Activated naive CD8-positive, alpha-beta T cell treated with anti-CD3 and anti-CD28 coated beads for 36 hours (primary cell): ENCODE data around the gene ARHGAP18. TPM values are rescaled to one million over a fixed set of nuclear protein-coding genes. Genes with fewer than 3 reads are reported as not detected.
"Not testable (repeated sequence)": the region's sequence is repeated elsewhere in the genome, so short reads cannot be mapped to it uniquely, and the experiment has no call there.

ENCODE experiments used
- DNase-seq: peaks from one replicate; pipeline ENCODE4 v3.0.0; 2021
- H3K27ac Mint-ChIP-seq: one replicate; pipeline ENCODE4 v1.8.0; 2022; ENCODE audit warnings: mild to moderate bottlenecking, moderate library complexity, mixed read lengths
- H3K27me3 Mint-ChIP-seq: one replicate; pipeline ENCODE4 v1.8.0; 2022; ENCODE audit warnings: mild to moderate bottlenecking, mixed read lengths
- H3K36me3 Mint-ChIP-seq: one replicate; pipeline ENCODE4 v1.8.0; 2021; ENCODE audit warnings: mild to moderate bottlenecking, mixed read lengths
- H3K4me1 Mint-ChIP-seq: one replicate; pipeline ENCODE4 v1.8.0; 2021; ENCODE audit warnings: mixed read lengths
- H3K4me3 Mint-ChIP-seq: one replicate; pipeline ENCODE4 v1.8.0; 2022; ENCODE audit warnings: mild to moderate bottlenecking, moderate library complexity, mixed read lengths
- H3K9me3 Mint-ChIP-seq: one replicate; pipeline ENCODE4 v1.8.0; 2022; ENCODE audit warnings: mixed read lengths
- total RNA-seq, 2 experiments: library from RNA; stranded (reverse); gene quantifications; one replicate each; pipeline ENCODE4 v1.2.3, GENCODE V29; 2021

The ARHGAP18 gene
- total RNA-seq, 2 experiments from 2014 or later, result 7.0 to 8.9 TPM

- Mint-ChIP-seq H3K9me3 (no peaks in the 10 kb centered on the region), H3K4me1 (peaks cover 3% of the 10 kb centered on the region), H3K27me3 (no peaks in the 10 kb centered on the region), H3K27ac (no peak overlapping the region), H3K36me3 (no peaks in the 10 kb centered on the region), H3K4me3 (no peak overlapping the region)
- DNase-seq, result no peak
Measured at GRCh38 chr6:129598244-129599187, 111.5 kb downstream of the ARHGAP18 start.

GRCh38 chr6:129597023-129597713 lies 112.8 kb downstream of the ARHGAP18 start:
- Mint-ChIP-seq H3K27ac (no peak overlapping the region), H3K36me3 (no peaks in the 10 kb centered on the region), H3K4me3 (no peak overlapping the region), H3K27me3 (no peaks in the 10 kb centered on the region), H3K4me1 (peaks cover 5% of the 10 kb centered on the region), H3K9me3 (no peaks in the 10 kb centered on the region)
- no peak for DNase-seq

GRCh38 chr6:129596522-129596921 lies 113.5 kb downstream of the ARHGAP18 start:
- peaks cover 5% of the 10 kb centered on the region for H3K4me1 Mint-ChIP-seq
- DNase-seq, result no peak
- H3K27me3 Mint-ChIP-seq, result no peaks in the 10 kb centered on the region
- no peaks in the 10 kb centered on the region for H3K36me3 Mint-ChIP-seq
- no peak overlapping the region for H3K27ac Mint-ChIP-seq
- no peaks in the 10 kb centered on the region for H3K9me3 Mint-ChIP-seq
- H3K4me3 Mint-ChIP-seq, result no peak overlapping the region

DNA sequence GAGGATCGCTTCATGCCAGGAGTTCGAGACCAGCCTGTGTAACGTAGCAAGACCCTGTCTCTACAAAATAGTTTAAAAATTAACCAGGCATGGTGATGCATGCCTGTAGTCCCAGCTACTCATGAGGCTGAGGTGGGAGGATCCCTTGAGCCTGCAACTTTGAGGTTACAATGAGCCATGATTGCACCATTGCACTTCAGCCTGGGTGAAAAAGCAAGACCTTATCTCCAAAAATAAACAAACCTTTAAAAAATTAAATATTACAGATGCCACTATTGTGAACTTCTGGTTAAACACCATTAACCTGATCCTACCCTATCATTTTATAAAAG lies 116.8 kb downstream of the ARHGAP18 start:
- no peak for DNase-seq
- no peak overlapping the region for H3K27ac Mint-ChIP-seq
- H3K9me3 Mint-ChIP-seq, result no peaks in the 10 kb centered on the region
- H3K27me3 Mint-ChIP-seq, result no peaks in the 10 kb centered on the region
- H3K4me3 Mint-ChIP-seq, result no peak overlapping the region
- no peaks in the 10 kb centered on the region for H3K36me3 Mint-ChIP-seq
- H3K4me1 Mint-ChIP-seq, result peaks cover 2% of the 10 kb centered on the region

DNA sequence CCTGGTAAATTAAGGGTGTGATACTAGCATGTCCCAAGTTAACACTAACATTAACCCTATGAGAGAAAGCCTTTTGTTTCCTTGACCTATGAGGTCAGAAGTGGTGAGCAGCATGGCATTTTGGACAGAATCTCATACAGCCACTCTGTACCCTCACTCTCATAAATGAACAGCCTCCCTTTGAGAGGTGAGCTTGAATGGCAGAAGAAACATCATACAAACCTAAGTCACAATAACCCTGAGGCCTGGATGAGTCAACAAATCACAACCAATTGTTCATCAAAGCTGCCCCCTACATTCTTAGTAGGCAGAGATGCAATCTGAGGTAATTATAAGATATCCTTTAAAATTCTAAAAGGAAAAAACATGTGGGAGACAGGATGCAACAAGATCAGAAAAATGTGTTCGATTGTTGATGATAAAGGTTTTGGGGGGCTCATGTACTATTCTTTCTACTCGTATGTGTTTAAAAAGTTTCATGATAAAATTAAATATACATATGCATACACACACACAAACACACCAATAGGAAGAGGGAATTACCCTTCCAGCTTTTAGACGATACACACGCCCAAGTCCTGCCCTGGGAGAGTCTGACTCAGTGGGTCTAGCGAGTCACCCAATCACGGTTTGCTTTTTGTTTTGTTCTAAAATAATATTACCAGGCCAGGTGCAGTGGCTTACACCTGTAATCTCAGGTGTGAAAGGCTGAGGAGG lies 117.3 kb downstream of the ARHGAP18 start:
- no peaks in the 10 kb centered on the region for H3K27me3 Mint-ChIP-seq
- H3K9me3 Mint-ChIP-seq, result peaks cover 2% of the 10 kb centered on the region
- peaks cover 2% of the 10 kb centered on the region for H3K4me1 Mint-ChIP-seq
- no peak overlapping the region for H3K27ac Mint-ChIP-seq
- H3K4me3 Mint-ChIP-seq, result no peak overlapping the region
- H3K36me3 Mint-ChIP-seq, result no peaks in the 10 kb centered on the region
- DNase-seq, result no peak

- Mint-ChIP-seq H3K27ac (no peak overlapping the region), H3K4me1 (peaks cover 2% of the 10 kb centered on the region), H3K36me3 (no peaks in the 10 kb centered on the region), H3K27me3 (no peaks in the 10 kb centered on the region), H3K4me3 (no peak overlapping the region), H3K9me3 (peaks cover 3% of the 10 kb centered on the region)
- DNase-seq, result no peak
Measured at GRCh38 chr6:129590408-129591022, 119.5 kb downstream of the ARHGAP18 start.

DNA sequence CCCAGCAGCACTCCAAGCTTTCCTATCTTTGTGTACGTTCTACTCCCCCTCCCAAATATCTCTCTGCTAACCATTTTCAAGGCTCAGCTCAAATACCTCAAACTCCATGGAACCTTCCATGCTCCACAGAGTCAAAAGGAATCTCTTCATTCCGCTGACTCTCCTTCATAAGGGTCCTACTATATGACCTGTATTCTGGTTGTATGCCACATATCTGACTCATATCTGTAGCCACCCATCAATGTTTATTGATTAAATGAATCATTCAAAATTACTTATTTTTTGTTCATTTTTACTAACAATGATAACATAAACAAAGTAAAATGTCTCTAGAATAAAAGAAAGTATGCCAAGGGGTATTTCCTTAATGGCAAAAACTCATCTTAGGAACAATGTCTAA lies 123.2 kb downstream of the ARHGAP18 start:
- H3K36me3 Mint-ChIP-seq, result no peaks in the 10 kb centered on the region
- no peaks in the 10 kb centered on the region for H3K27me3 Mint-ChIP-seq
- H3K4me1 Mint-ChIP-seq, result no peaks in the 10 kb centered on the region
- H3K27ac Mint-ChIP-seq, result no peak overlapping the region
- peaks cover 3% of the 10 kb centered on the region for H3K9me3 Mint-ChIP-seq
- no peak overlapping the region for H3K4me3 Mint-ChIP-seq
- no peak for DNase-seq

GRCh38 chr6:129583866-129584265 lies 126.1 kb downstream of the ARHGAP18 start:
- DNase-seq, result no peak
- Mint-ChIP-seq H3K27ac (no peak overlapping the region), H3K9me3 (peaks cover 3% of the 10 kb centered on the region), H3K27me3 (no peaks in the 10 kb centered on the region), H3K4me3 (no peak overlapping the region), H3K4me1 (no peaks in the 10 kb centered on the region), H3K36me3 (no peaks in the 10 kb centered on the region)

DNA sequence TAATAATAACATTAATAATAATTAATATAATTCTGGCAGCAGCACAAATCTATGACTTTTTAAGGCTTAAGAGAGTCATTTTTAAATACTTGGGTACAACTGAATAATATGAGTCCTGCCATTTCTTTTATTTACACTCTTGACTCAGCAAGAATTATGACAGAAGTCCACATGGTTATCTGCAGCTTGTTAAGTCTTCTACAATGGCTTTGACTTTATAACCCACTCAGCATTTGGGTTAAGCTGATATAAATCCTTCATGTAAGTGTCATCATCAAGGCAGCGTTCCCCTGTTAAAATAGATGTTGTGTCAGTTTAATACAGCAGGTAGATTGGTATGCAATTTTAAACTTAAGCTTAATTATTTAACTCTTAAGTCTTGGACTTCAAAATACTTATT lies 131.7 kb downstream of the ARHGAP18 start:
- Mint-ChIP-seq H3K36me3 (no peaks in the 10 kb centered on the region), H3K27ac (no peak overlapping the region), H3K9me3 (peaks cover 5% of the 10 kb centered on the region), H3K27me3 (no peaks in the 10 kb centered on the region), H3K4me1 (peaks cover 3% of the 10 kb centered on the region), H3K4me3 (no peak overlapping the region)
- no peak for DNase-seq

DNA sequence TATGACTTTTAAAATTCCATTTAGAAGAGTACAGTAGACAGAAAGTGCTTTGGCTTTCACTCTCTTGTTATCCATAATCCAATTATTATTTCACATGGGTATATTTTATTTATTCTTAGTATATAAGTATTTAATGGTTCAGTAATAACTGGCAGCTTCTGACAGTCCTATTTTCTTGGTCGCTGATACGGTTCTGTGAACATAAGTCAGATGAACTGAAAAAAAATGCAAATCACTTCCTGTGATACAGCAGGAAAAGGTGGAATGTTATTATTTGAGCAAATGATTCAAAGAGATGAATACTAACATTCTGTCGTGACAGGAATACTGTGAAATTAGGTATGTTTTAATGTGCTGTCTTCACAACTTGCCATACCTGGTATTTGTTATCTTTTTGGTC lies 132.3 kb downstream of the ARHGAP18 start:
- peaks cover 3% of the 10 kb centered on the region for H3K4me1 Mint-ChIP-seq
- no peak overlapping the region for H3K4me3 Mint-ChIP-seq
- no peak for DNase-seq
- no peaks in the 10 kb centered on the region for H3K27me3 Mint-ChIP-seq
- H3K36me3 Mint-ChIP-seq, result no peaks in the 10 kb centered on the region
- H3K27ac Mint-ChIP-seq, result no peak overlapping the region
- H3K9me3 Mint-ChIP-seq, result peaks cover 5% of the 10 kb centered on the region

- no peak for DNase-seq
- H3K27ac Mint-ChIP-seq, result no peak overlapping the region
- no peaks in the 10 kb centered on the region for H3K27me3 Mint-ChIP-seq
- peaks cover 3% of the 10 kb centered on the region for H3K4me1 Mint-ChIP-seq
- H3K4me3 Mint-ChIP-seq, result no peak overlapping the region
- H3K36me3 Mint-ChIP-seq, result peaks cover 6% of the 10 kb centered on the region
- H3K9me3 Mint-ChIP-seq, result peaks cover 12% of the 10 kb centered on the region
Measured at GRCh38 chr6:129576456-129576855, 133.5 kb downstream of the ARHGAP18 start.

GRCh38 chr6:129575378-129576118 lies 134.4 kb downstream of the ARHGAP18 start:
- Mint-ChIP-seq H3K27me3 (no peaks in the 10 kb centered on the region), H3K9me3 (peaks cover 19% of the 10 kb centered on the region), H3K4me1 (peaks cover 3% of the 10 kb centered on the region), H3K36me3 (peaks cover 9% of the 10 kb centered on the region), H3K27ac (no peak overlapping the region), H3K4me3 (no peak overlapping the region)
- no peak for DNase-seq

- Mint-ChIP-seq H3K9me3 (peaks cover 24% of the 10 kb centered on the region), H3K36me3 (peaks cover 13% of the 10 kb centered on the region)
- H3K27me3 Mint-ChIP-seq, H3K27ac Mint-ChIP-seq, H3K4me1 Mint-ChIP-seq, DNase-seq, H3K4me3 Mint-ChIP-seq: not testable (repeated sequence)
Measured at GRCh38 chr6:129574605-129575004, 135.4 kb downstream of the ARHGAP18 start.

DNA sequence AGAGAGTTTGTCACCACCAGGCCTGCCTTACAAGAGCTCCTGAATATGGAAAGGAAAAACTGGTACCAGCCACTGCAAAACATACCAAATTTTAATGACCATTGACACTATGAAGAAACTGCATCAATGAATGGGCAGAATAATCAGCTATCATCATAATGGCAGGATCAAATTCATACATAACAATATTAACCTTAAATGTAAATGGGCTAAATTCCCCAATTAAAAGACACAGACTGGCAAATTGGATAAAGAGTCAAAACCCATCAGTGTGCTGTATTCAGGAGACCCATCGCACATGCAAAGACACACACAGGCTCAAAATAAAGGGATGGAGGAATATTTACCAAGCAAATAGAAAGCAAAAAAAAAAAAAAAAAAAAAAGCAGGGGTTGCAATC lies 139.0 kb downstream of the ARHGAP18 start:
- H3K36me3 Mint-ChIP-seq, result peaks cover 13% of the 10 kb centered on the region
- H3K27ac Mint-ChIP-seq, DNase-seq, H3K4me3 Mint-ChIP-seq, H3K4me1 Mint-ChIP-seq, H3K27me3 Mint-ChIP-seq: not testable (repeated sequence)
- peaks cover 24% of the 10 kb centered on the region for H3K9me3 Mint-ChIP-seq
